ENCODE measurements around the gene TERB1. TPM values are rescaled to one million over a fixed set of nuclear protein-coding genes. Genes with fewer than 3 reads are reported as not detected.

Gene TERB1
- total and polyA plus RNA-seq, 2 of the 13 experiments (the other 11 are each of a cell fraction or from before 2014, with no cell fraction given) = not detected

GRCh38 chr16:66751303-66751991, 49.9 kb downstream of the TERB1 start, which contains the start of gene DYNC1LI2 (continued):
- TF ChIP-seq, protein P1, sequence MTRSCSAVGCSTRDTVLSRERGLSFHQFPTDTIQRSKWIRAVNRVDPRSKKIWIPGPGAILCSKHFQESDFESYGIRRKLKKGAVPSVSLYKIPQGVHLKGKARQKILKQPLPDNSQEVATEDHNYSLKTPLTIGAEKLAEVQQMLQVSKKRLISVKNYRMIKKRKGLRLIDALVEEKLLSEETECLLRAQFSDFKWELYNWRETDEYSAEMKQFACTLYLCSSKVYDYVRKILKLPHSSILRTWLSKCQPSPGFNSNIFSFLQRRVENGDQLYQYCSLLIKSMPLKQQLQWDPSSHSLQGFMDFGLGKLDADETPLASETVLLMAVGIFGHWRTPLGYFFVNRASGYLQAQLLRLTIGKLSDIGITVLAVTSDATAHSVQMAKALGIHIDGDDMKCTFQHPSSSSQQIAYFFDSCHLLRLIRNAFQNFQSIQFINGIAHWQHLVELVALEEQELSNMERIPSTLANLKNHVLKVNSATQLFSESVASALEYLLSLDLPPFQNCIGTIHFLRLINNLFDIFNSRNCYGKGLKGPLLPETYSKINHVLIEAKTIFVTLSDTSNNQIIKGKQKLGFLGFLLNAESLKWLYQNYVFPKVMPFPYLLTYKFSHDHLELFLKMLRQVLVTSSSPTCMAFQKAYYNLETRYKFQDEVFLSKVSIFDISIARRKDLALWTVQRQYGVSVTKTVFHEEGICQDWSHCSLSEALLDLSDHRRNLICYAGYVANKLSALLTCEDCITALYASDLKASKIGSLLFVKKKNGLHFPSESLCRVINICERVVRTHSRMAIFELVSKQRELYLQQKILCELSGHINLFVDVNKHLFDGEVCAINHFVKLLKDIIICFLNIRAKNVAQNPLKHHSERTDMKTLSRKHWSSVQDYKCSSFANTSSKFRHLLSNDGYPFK (CRISPR knock-in tag; IDR thresholded peaks at IDR 0.05; ENCODE audit: borderline replicate concordance) = no peak; the same call in 1 of the 2 replicates
- TF ChIP-seq, protein P2, sequence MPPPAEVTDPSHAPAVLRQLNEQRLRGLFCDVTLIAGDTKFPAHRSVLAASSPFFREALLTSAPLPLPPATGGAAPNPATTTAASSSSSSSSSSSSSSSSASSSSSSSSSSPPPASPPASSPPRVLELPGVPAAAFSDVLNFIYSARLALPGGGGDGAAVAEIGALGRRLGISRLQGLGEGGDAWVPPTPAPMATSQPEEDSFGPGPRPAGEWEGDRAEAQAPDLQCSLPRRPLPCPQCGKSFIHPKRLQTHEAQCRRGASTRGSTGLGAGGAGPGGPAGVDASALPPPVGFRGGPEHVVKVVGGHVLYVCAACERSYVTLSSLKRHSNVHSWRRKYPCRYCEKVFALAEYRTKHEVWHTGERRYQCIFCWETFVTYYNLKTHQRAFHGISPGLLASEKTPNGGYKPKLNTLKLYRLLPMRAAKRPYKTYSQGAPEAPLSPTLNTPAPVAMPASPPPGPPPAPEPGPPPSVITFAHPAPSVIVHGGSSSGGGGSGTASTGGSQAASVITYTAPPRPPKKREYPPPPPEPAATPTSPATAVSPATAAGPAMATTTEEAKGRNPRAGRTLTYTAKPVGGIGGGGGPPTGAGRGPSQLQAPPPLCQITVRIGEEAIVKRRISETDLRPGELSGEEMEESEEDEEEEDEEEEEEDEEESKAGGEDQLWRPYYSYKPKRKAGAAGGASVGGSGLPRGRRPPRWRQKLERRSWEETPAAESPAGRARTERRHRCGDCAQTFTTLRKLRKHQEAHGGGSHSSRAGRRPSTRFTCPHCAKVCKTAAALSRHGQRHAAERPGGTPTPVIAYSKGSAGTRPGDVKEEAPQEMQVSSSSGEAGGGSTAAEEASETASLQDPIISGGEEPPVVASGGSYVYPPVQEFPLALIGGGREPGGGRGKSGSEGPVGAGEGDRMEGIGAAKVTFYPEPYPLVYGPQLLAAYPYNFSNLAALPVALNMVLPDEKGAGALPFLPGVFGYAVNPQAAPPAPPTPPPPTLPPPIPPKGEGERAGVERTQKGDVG (CRISPR knock-in tag; IDR thresholded peaks at IDR 0.05; ENCODE audit: borderline replicate concordance) = no peak
- 0 out of 2 replicates have a peak, but pooled peaks have one; percentile 14 for TF ChIP-seq AHR (CRISPR knock-in tag; IDR thresholded peaks at IDR 0.05)
- TF ChIP-seq, protein P3, sequence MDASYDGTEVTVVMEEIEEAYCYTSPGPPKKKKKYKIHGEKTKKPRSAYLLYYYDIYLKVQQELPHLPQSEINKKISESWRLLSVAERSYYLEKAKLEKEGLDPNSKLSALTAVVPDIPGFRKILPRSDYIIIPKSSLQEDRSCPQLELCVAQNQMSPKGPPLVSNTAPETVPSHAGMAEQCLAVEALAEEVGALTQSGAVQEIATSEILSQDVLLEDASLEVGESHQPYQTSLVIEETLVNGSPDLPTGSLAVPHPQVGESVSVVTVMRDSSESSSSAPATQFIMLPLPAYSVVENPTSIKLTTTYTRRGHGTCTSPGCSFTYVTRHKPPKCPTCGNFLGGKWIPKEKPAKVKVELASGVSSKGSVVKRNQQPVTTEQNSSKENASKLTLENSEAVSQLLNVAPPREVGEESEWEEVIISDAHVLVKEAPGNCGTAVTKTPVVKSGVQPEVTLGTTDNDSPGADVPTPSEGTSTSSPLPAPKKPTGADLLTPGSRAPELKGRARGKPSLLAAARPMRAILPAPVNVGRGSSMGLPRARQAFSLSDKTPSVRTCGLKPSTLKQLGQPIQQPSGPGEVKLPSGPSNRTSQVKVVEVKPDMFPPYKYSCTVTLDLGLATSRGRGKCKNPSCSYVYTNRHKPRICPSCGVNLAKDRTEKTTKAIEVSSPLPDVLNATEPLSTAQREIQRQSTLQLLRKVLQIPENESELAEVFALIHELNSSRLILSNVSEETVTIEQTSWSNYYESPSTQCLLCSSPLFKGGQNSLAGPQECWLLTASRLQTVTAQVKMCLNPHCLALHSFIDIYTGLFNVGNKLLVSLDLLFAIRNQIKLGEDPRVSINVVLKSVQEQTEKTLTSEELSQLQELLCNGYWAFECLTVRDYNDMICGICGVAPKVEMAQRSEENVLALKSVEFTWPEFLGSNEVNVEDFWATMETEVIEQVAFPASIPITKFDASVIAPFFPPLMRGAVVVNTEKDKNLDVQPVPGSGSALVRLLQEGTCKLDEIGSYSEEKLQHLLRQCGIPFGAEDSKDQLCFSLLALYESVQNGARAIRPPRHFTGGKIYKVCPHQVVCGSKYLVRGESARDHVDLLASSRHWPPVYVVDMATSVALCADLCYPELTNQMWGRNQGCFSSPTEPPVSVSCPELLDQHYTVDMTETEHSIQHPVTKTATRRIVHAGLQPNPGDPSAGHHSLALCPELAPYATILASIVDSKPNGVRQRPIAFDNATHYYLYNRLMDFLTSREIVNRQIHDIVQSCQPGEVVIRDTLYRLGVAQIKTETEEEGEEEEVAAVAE (CRISPR knock-in tag; IDR thresholded peaks at IDR 0.05; ENCODE audit: borderline replicate concordance) = no peak
- TF ChIP-seq PHF20 (CRISPR knock-in tag; IDR thresholded peaks at IDR 0.05) = peak; percentile 74
- no peak for TF ChIP-seq ZSCAN30 (CRISPR knock-in tag; IDR thresholded peaks at IDR 0.05)
- TF ChIP-seq RORA (CRISPR knock-in tag; IDR thresholded peaks at IDR 0.05) = no peak
- TF ChIP-seq, protein P4, sequence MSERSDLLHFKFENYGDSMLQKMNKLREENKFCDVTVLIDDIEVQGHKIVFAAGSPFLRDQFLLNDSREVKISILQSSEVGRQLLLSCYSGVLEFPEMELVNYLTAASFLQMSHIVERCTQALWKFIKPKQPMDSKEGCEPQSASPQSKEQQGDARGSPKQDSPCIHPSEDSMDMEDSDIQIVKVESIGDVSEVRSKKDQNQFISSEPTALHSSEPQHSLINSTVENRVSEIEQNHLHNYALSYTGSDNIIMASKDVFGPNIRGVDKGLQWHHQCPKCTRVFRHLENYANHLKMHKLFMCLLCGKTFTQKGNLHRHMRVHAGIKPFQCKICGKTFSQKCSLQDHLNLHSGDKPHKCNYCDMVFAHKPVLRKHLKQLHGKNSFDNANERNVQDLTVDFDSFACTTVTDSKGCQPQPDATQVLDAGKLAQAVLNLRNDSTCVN (CRISPR knock-in tag; IDR thresholded peaks at IDR 0.05; ENCODE audit: borderline replicate concordance) = no peak
- TF ChIP-seq MBNL3 (CRISPR knock-in tag; conservative IDR thresholded peaks at IDR 0.05) = no peak
- TF ChIP-seq THYN1 (CRISPR knock-in tag; IDR thresholded peaks at IDR 0.05; ENCODE audit: borderline replicate concordance, low read depth) = no peak
- TF ChIP-seq ZBTB43 (CRISPR knock-in tag; conservative IDR thresholded peaks at IDR 0.05) = no peak
- TF ChIP-seq POLR2AphosphoS5 (IDR thresholded peaks at IDR 0.05; ENCODE audit: low read depth, low read length) = peak; percentile 75
- TF ChIP-seq PHF8 (CRISPR knock-in tag; IDR thresholded peaks at IDR 0.05) = peak; percentile 90
- TF ChIP-seq ZNF333 (CRISPR knock-in tag; IDR thresholded peaks at IDR 0.05; ENCODE audit: borderline replicate concordance) = no peak
- TF ChIP-seq TOPORS (CRISPR knock-in tag; IDR thresholded peaks at IDR 0.05) = peak; percentile 87; the same call in 1 of the 2 replicates
